GM19395 (cell line): ENCODE data around the gene HNRNPH3.
"Not testable (repeated sequence)": the region's sequence is repeated elsewhere in the genome, so short reads cannot be mapped to it uniquely, and the experiment has no call there.

Source experiments
- ATAC-seq: cut with Tn5 transposase; IDR thresholded peaks from one replicate; pipeline ENCODE4 v1.9.1; 2021; ENCODE audit warnings: mild to moderate bottlenecking, moderate library complexity; ENCODE audit not compliant: unreplicated experiment

The HNRNPH3 gene

DNA sequence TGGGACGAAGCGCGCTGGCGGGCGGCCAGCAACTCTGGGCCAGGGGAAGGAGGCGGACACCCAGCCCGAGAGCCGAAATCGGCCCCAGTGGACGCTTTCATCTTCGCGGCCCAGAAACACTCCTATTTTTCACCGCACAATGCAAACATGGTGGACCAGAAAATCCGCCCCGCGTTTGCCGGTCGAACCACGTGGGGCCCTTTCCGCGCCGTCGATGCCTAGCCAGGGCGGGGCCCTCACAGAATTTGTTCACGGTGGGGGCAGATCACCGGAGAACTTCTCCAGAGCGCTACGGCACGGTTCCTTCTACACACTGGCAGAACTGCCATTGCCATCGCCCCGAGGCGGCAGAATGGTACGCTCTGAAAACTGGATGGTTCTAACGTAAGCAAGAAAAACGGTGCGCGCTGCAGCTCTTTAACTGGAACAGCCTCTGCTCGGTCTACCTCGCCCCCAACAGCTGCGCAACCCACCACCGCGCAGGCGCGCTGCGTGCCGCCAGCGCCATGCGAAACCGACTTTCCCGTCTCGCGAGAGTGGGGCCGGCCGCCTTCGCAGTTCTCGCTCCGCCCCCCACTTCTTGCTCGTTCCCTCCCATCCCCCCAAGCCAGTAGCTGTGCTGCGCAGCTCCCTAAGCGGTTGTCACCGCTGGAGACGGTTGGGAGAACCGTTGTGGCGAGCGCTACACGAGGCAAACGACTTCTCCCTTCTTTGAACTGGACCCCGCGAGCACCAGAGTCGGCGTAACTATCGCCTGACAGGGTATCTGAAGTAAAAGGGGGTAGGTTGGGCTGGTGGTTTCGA is at the start of gene HNRNPH3:
Gene HNRNPH3 (plus strand): TSS at position 610 of the 804 bp plus-strand sequence. CDS start 5,158 bp downstream, outside the sequence.
- ATAC-seq, result peak; percentile 84

DNA sequence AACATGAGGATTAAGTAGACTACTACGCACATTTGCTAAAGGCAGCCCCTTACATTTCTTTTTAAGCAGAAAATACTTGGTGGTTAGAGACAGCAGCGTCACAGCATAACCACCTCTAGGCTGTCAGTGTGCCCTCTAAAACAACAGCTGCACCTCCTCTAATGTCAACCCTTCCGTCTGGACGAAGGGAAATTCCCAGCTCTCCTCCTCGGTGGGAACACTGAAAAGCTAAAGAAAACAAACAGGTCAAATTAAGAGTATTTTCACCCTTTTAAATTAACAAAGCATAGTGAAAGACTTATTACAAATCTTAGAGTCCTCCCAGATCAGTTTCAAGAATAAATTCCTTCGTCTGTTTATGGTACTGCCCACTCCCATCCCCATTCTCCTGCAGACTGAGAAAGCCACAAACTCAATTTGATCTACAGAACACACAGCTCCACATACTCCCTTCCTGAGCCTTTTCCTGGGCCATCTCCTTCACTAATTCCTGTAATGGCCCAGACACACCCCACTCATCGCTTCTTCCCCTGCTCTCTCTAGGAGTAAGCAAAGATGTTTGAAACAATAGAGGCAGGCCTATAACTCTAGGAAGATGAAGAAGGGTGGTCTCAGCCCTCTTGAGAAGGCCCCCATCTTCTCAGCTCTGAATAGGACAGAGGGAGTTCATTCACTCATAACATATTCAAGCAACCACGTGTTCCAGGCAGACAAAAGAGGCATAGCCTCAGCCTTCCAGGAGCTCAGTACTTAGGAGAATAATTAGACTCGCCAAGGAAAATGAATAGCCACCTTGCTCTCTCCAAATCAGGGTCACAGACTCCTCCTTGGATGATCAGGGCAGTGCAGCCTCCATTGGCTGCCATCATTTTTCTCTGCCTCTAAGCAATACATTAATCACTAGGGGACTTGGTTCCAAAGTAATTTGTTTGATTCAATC is 47.5 kb upstream of the HNRNPH3 start:
- no peak for ATAC-seq

DNA sequence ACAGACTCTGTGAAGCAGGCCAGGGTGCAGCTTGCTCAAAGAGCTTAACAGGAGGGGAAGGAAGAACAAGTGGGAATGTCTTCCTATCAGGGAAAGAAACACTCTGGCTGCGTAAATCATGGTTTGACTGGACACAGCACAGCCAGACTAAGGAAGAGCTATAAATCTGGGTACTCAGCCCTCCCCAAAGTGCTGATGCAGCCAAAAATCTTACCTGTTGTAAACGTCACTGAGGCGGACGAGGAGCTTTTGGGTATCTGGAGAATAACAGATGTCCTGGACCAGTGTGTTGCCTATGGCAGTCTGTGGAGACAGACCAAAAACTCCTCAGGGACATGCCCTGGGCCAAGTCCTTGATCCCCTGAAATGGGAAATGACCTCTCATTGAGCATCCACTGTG is 43.1 kb upstream of the HNRNPH3 start:
- no peak for ATAC-seq

- no peak for ATAC-seq
Measured at GRCh38 chr10:68290736-68291135, 41.1 kb upstream of the HNRNPH3 start.

DNA sequence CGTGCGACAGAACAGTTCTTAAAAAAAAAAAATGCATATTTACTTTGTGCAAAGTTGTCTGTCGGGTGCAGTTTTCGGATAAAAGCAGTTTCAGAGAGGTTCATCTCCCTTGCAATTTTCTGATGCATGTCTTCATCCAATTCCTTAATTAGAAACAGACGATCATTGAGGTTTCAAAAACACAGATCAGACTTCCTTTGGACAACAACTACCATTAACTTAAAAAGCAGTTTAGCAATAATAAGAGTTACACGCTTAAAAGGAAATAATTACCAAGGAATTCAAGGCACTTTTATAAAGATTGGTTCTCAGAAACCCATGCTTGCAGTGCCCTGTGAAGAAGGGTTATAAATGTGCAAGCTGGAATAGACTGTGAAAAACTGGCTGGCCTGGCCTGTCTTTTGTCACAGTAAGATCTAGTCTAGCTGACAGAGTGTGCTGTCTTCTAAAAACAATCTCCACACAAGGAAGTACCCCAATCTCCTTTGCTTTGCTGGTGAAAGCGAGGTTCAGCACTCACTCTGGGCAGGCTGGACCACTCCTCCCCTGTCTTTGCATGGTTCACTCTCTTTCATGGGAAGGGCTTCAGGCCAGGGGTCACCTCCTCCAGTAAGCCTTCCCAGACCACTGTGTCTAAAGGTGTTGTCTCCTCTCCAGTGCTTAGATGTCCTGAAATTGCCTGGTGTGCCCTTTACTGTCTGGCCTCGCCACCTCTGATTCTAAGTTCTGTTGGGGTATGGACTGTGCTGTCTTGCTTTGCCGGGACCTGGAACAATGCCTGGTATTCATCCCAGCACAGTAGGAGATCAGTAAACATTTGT is 34.8 kb upstream of the HNRNPH3 start:
- ATAC-seq, result no peak

DNA sequence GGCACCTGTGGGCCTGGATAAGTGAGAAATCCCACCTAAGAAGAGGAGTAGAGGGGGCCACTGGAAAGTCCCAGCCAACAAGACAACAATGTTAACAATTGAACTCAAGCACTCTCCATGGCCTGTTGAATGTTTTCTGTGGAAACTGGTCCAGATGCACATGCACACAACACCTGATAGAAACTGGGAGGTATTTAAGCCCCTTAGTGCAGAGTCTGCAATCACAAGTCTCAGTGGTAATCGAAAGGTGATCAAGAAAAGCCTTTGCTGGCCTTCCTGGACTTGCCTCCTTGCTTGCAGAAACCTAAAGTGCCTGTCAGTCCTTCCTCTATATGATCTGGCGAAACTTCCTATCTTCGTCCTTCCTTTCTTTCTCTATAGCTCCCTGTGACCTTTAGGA is 30.6 kb upstream of the HNRNPH3 start:
- no peak for ATAC-seq

DNA sequence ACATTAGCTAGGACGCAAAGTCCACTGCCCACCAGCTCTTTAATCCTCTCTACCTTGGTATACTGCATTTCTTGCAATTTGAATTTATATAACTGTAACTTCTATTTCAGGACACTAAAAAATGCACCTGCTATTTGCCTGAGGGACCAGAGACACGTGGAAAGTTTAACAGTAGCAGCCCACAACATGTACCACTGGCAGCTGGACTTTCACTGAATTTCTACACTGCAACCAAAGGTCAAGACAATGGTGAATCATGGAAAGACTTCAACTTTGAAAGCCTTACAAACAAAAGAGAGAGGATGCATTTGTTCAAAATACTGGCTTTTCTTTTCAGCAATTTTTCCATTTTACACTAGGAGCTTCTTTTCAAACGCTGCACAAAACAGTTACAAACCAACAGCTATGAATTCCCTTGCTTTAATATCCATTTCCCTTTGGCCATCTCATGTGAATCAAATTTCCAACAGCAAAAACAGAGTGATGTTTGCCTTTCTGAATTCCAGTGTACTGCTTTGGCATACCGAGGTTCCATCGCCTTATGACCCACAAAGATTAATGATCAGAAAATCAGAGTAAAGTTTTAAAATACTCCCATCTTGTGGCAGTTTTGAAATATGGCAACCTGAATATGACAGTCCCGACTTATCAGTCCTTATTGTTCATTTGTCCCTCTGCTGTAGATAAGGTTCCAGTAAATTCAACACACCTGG is 29.9 kb upstream of the HNRNPH3 start:
- peak; percentile 64 for ATAC-seq

DNA sequence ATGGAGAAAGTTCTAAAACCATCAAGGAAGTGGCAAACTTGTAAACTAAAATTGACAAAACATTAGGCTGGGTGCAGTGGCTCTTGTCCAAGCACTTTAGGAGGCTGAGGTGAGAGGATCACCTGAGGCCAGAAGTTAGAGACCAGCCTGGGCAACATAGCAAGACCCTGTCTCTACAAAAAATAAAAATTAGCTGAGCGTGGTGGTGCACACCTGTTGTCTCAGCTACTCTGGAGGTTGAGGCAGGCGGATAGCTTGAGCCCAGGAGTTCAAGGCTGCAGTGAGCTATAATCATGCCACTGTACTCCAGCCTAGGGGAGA is 29.4 kb upstream of the HNRNPH3 start:
- peak; percentile 8 for ATAC-seq

- no peak for ATAC-seq
Measured at GRCh38 chr10:68302871-68303270, 29.0 kb upstream of the HNRNPH3 start.

- no peak for ATAC-seq
Measured at GRCh38 chr10:68303849-68304412, 27.9 kb upstream of the HNRNPH3 start.

DNA sequence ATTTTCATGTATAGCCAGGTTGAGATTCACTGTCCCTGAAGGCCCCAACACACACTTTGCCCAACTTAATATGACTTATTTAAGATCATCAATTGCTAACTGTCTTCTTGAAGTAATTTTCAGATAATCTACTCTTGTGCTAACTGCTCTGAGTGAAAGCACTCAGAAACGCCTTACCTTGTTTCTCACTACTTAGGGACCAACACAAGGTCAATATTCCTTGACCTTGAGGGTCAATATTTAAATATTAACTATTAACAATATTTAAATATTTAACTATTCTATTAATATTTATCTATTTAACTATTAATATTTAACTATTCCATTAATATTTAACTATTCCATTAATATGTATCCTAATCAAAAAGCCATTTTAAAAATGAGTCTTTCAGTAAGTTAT is 26.0 kb upstream of the HNRNPH3 start:
- ATAC-seq, result no peak

DNA sequence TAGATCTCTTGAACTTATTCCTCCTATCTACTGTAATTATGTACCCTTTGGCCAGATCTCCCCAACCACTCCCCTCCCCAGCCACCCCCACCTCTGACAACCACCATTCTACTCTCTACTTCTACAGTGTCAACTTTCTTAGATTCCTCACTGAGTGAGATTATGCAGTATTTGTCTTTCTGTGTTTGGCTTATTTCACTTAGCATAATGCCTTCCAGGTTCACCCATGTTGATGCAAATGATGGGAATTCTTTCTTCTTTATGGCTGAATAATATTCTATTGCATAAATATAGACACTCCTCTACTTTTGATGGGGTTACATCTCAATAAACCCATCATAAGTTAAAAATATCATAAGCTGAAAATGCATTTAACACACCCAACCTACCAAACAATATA is 21.3 kb upstream of the HNRNPH3 start:
- ATAC-seq, result no peak

DNA sequence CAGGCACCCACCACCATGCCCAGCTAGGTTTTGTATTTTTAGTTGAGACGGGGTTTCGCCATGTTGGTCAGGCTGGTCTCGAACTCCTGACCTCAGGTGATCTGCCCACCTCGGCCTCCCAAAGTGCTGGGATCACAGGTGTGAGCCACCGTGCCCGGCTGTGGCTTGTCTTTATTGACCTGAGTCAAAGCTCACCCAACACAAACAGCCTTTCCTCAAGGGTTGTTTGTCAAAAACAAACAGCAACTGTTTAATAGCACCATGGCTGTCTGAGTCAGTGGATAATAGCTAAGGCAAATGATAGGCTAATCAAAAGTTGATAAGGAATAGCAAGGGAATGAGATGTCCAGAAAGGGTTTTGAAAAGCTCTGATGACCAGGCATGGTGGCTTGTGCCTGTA is 16.9 kb upstream of the HNRNPH3 start:
- ATAC-seq, result not testable (repeated sequence)

- ATAC-seq, result no peak
Measured at GRCh38 chr10:68315582-68315981, 16.3 kb upstream of the HNRNPH3 start.

DNA sequence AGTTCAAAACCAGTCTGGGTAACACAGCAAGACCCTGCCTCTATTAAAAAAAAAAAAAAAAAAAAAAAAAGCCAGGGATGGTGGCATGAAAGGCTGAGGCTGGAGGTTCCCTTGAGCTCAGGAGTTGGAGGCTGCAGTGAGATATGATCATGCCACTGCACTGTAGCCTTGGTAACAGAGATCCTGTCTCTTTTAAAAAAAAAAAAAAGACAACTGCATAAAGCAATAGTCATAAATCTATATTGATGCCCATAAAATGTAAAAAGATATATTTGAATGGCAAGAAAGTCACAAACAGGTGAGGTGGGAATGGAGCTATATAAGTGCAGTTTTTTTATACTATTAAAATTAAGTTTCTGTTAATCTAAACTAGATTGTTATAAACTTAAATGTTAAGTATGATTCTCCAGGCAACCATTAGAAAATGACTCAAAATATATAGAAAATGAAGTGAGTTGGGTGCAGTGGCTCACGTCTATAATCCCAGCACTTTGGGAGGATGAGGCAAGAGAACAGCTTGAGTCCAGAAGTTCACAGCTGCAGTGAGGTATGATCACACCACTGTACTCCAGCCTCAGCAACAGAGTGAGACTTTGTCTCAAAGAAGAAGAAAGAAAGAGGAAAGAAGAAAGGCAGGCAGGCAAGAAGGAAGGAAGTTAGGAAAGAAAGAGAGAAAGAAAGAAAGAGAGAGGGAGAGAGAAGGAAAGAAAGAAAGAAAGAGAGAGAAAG is 13.4 kb upstream of the HNRNPH3 start:
- no peak for ATAC-seq

DNA sequence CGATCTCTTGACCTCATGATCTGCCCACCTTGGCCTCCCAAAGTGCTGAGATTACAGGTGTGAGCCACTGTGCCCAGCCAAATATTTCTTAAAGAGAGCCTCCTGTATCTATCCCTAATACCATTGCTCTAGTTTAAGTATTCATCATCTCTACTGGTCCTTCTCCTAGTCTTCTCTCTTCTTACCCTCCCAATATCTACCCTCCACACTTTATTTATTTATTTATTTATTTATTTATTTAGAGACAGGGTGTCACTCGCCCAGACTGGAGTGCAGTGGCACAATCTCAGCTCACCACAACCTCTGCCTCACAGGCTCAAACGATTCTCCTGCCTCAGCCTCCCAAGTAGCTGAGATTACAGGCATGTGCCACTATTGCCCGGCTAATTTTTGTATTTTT is 7.5 kb upstream of the HNRNPH3 start:
- ATAC-seq, result not testable (repeated sequence)

GRCh38 chr10:68327889-68328786 is 3.7 kb upstream of the HNRNPH3 start:
- no peak for ATAC-seq

GRCh38 chr10:68329506-68329861 is 2.4 kb upstream of the HNRNPH3 start:
- ATAC-seq, result no peak
